HFFc6 (cell line): Measurements from ENCODE around the gene ZC3H7B. TPM values are rescaled to one million over a fixed set of nuclear protein-coding genes. Genes with fewer than 3 reads are reported as not detected.
A peak's percentile ranks its signal among the peaks of the same experiment; 100 is the strongest.
"Not testable (repeated sequence)": the region's sequence is repeated elsewhere in the genome, so short reads cannot be mapped to it uniquely, and the experiment has no call there.

ENCODE experiments used
- DNase-seq: peaks from one replicate; pipeline ENCODE4 v3.0.0-alpha.2; 2018
- H3K27ac Mint-ChIP-seq: 2 replicates; pipeline ENCODE4 v1.8.0; 2020; ENCODE audit warnings: mild to moderate bottlenecking, mixed read lengths
- H3K27me3 Mint-ChIP-seq: 2 replicates; pipeline ENCODE4 v1.8.0; 2021; ENCODE audit warnings: mild to moderate bottlenecking, moderate library complexity, mixed read lengths; ENCODE audit not compliant: insufficient read depth
- H3K36me3 Mint-ChIP-seq: 2 replicates; pipeline ENCODE4 v1.8.0; 2021; ENCODE audit warnings: low read depth, mixed read lengths
- H3K4me1 Mint-ChIP-seq: 2 replicates; pipeline ENCODE4 v1.8.0; 2020; ENCODE audit warnings: low read depth, mixed read lengths
- H3K4me3 Mint-ChIP-seq: 2 replicates; pipeline ENCODE4 v1.8.0; 2020; ENCODE audit warnings: mild to moderate bottlenecking, moderate library complexity, mixed read lengths
- H3K9me3 Mint-ChIP-seq: 2 replicates; pipeline ENCODE4 v1.8.0; 2020; ENCODE audit warnings: mild to moderate bottlenecking, mixed read lengths
- CTCF ChIP-seq: fragments of 200-600 bp; sonication (generic); IDR thresholded peaks from 2 replicates; pipeline ENCODE4 v1.5.0; 2021; ENCODE audit warnings: antibody characterized with exemption, mild to moderate bottlenecking
- total RNA-seq, 6 experiments: library from RNA; stranded (reverse); fragmentation: NEBNext Ultra II Directional; extraction: Animal tissue kit (Norgen Biotek cat#: 25700); gene quantifications; 2 replicates in 1 of 6; 3 replicates in 5 of 6; pipeline ENCODE4 v1.2.3, GENCODE V29; 2021

Gene ZC3H7B
- total RNA-seq, 6 experiments from 2014 or later, result 108 to 137 (median 130) TPM

GRCh38 chr22:41289671-41290070 is 11.7 kb upstream of the ZC3H7B start:
- peaks cover 11% of the 10 kb centered on the region for H3K36me3 Mint-ChIP-seq
- H3K4me3 Mint-ChIP-seq, result peak overlapping the region; percentile 51
- no peaks in the 10 kb centered on the region; the same call in 1 of the 2 replicates for H3K27me3 Mint-ChIP-seq
- DNase-seq, result no peak
- no peaks in the 10 kb centered on the region for H3K9me3 Mint-ChIP-seq
- peak overlapping the region; percentile 92 for H3K27ac Mint-ChIP-seq
- H3K4me1 Mint-ChIP-seq, result peaks cover 57% of the 10 kb centered on the region
- no peak for TF ChIP-seq CTCF

GRCh38 chr22:41290262-41291221 is 10.8 kb upstream of the ZC3H7B start:
- Mint-ChIP-seq H3K4me1 (peaks cover 50% of the 10 kb centered on the region), H3K27me3 (no peaks in the 10 kb centered on the region), H3K9me3 (no peaks in the 10 kb centered on the region), H3K27ac (peak overlapping the region; percentile 92), H3K4me3 (peak overlapping the region; percentile 59), H3K36me3 (peaks cover 4% of the 10 kb centered on the region)
- DNase-seq, result peak; percentile 87
- no peak for TF ChIP-seq CTCF

DNA sequence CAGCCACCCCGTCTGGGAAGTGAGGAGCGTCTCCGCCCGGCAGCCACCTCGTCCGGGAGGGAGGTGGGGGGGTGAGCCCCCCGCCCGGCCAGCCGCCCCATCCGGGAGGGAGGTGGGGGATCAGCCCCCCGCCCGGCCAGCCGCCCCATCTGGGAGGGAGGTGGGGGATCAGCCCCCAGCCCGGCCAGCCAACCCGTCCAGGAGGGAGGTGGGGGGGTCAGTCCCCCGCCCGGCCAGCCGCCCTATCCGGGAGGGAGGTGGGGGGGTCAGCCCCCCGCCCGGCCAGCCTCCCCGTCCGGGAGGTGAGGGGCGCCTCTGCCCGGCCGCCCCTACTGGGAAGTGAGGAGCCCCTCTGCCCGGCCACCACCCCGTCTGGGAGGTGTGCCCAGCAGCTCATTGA is 6.5 kb upstream of the ZC3H7B start:
- H3K9me3 Mint-ChIP-seq, H3K27ac Mint-ChIP-seq, DNase-seq, H3K27me3 Mint-ChIP-seq, H3K36me3 Mint-ChIP-seq, H3K4me3 Mint-ChIP-seq: not testable (repeated sequence)
- peaks cover 16% of the 10 kb centered on the region for H3K4me1 Mint-ChIP-seq

DNA sequence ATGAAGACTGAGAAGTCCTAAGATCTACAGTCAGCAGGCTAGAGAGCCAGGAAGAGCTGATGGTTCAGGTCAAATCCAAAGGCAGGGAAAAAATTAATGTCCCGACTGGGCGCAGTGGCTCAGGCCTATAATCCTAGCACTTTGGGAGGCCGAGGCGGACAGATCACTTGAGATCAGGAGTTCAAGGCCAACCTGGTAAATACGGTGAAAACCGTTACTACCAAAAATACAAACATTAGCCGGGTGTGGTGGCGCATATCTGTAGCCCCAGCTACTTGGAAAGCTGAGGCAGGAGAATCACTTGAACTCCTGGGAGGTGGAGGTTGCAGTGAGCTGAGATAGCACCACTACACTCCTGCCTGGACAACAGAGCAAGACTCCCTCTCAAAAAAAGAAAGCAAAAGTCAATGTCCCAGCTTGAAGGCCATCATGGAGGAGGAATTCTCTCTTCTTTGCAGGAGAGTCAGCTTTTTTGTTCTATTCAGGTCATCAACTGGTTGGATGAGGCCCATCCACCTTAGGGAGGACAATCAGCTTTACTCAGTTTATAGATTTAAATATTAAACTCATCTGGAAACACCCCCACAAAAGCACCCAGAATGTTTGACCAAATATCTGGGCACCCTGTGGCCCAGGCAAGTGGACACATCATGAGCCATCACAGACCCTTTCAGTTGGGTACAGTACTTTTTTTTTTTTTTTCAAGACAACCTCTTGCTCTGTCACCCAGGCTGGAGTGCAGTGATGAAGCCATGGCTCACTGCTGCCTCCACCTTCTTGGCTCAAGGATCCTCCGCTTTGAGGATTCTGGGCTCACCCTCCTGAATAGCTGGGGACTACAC is 4.3 kb upstream of the ZC3H7B start:
- Mint-ChIP-seq H3K27me3 (no peaks in the 10 kb centered on the region), H3K4me3 (no peak overlapping the region), H3K4me1 (peaks cover 8% of the 10 kb centered on the region), H3K36me3 (peaks cover 4% of the 10 kb centered on the region; the same call in 1 of the 2 replicates), H3K27ac (no peak overlapping the region), H3K9me3 (no peaks in the 10 kb centered on the region)
- TF ChIP-seq CTCF, result no peak
- no peak for DNase-seq

GRCh38 chr22:41300661-41301060 is 664 bp upstream of the ZC3H7B start:
- H3K27ac Mint-ChIP-seq, result peak overlapping the region; percentile 53
- peaks cover 17% of the 10 kb centered on the region for H3K36me3 Mint-ChIP-seq
- no peak for TF ChIP-seq CTCF
- H3K4me3 Mint-ChIP-seq, result peak overlapping the region; percentile 88
- H3K27me3 Mint-ChIP-seq, result no peaks in the 10 kb centered on the region
- H3K9me3 Mint-ChIP-seq, result no peaks in the 10 kb centered on the region; the same call in 1 of the 2 replicates
- H3K4me1 Mint-ChIP-seq, result peaks cover 33% of the 10 kb centered on the region
- no peak for DNase-seq
